Gastrocnemius medialis (tissue), 4 donors: ENCODE data around the gene AHNAK2. TPM values are rescaled to one million over a fixed set of nuclear protein-coding genes. Genes with fewer than 3 reads are reported as not detected.

Experiments used
- ATAC-seq, 2 donors: fragments of 150-250 bp; one replicate each; pipeline ENCODE4 v1.9.1; 2016
- DNase-seq, 2 donors: peaks; one replicate each; pipeline ENCODE4 v3.0.0-alpha.2; 2019
- H3K27ac ChIP-seq, 4 donors: fragments of 200-600 bp; sonication (generic); 1 replicate in 1 of 4; 2 replicates in 3 of 4; pipeline ENCODE4 v1.5.1; 2016 to 2018; ENCODE audit warnings: mild to moderate bottlenecking in 2 of 4, moderate library complexity in 1 of 4
- H3K27me3 ChIP-seq, 3 donors: fragments of 200-600 bp; sonication (generic) in 2 of 3; 1 replicate in 1 of 3; 2 replicates in 2 of 3; pipeline versions ENCODE4 v1.5.1 to v1.6.0; 2016 to 2019; ENCODE audit warnings: mild to moderate bottlenecking in 1 of 3, moderate library complexity in 1 of 3
- H3K36me3 ChIP-seq, 2 donors: fragments of 200-600 bp; sonication (generic) in 1 of 2; one replicate each; pipeline ENCODE4 v1.5.1; 2017 to 2018
- H3K4me1 ChIP-seq, 2 donors: fragments of 200-600 bp; sonication (generic) in 1 of 2; one replicate each; pipeline ENCODE4 v1.5.1; 2016 to 2017; ENCODE audit warnings: mild to moderate bottlenecking in 2 of 2
- H3K4me3 ChIP-seq, 4 donors: fragments of 200-600 bp; sonication (generic) in 3 of 4; 1 replicate in 1 of 4; 2 replicates in 3 of 4; pipeline ENCODE4 v1.5.1; 2016 to 2019; ENCODE audit warnings: mild to moderate bottlenecking in 2 of 4
- H3K9me3 ChIP-seq, 3 donors: fragments of 200-600 bp; sonication (generic) in 2 of 3; 1 replicate in 1 of 3; 2 replicates in 2 of 3; pipeline ENCODE4 v1.5.1; 2016 to 2019
- POLR2A ChIP-seq, 2 donors: fragments of 450-650 bp; IDR thresholded peaks; one replicate each; pipeline ENCODE4 v1.6.1; 2017; ENCODE audit warnings: antibody characterized with exemption in 2 of 2, mild to moderate bottlenecking in 2 of 2, moderate library complexity in 2 of 2
- in situ Hi-C, 4 donors: fragments of 200-750 bp; cut with MboI; loops; one replicate each; pipeline versions ENCODE4 v1.15.0 to v1.8.0; 2017; ENCODE audit warnings: low sequenced_read_pairs in 4 of 4
- intact Hi-C: fragments of 100-400 bp; cut with DNase I; formaldehyde crosslinking; loops from one replicate; pipeline ENCODE4 v1.15.1; 2023; ENCODE audit warnings: low total_unique reads
- total RNA-seq, 4 donors: library from RNA; depleted of rRNA; stranded (reverse); fragments of >200 nt; gene quantifications; one replicate each; pipeline versions ENCODE4 v1.1.0 to v1.2.3, GENCODE V29; 2016
- TF ChIP-seq, protein P1 (sequence below), 5 experiments: fragments of 450-650 bp in 3 of 5; fragments of 200-600 bp in 2 of 5; sonication (generic) in 2 of 5; IDR thresholded peaks in 4 of 5; conservative IDR thresholded peaks in 1 of 5; 1 replicate in 4 of 5; 2 replicates in 1 of 5; pipeline ENCODE4 v1.5.1; 2016 to 2019; ENCODE audit warnings: antibody characterized with exemption in 5 of 5, mild to moderate bottlenecking in 3 of 5, moderate library complexity in 3 of 5

AHNAK2 gene
- total RNA-seq, 4 donors from 2014 or later, result 2.0 to 8.6 (median 3.4) TPM

DNA sequence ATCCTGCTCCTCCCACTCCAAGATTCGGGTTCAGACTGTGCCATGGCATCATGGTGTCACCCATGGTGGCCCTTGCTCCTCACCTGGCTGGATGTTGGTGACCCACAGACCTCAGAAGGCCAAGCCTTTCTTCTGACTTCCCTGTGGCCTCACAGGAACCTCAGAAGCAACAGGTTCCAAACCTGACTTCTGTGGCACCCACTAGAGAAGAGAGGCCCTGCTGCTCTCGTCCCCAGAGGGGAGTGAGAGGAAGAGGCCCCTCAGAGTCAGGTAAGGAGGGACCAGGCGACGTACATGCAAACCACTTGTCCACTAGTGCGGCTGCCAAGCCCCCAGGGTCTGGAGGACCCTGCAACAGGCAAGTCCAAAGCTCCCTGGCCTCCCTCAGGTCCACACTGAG, 17.9 kb upstream of the AHNAK2 start:
- H3K36me3 ChIP-seq, result no peaks in the 10 kb centered on the region
- H3K9me3 ChIP-seq, result no peaks in the 10 kb centered on the region
- no peaks in the 10 kb centered on the region for H3K27me3 ChIP-seq
- no peak for ATAC-seq
- in situ Hi-C loops, result no loop called here
- no peak for DNase-seq
- TF ChIP-seq POLR2A (IDR thresholded peaks at IDR 0.05), result no peak
- TF ChIP-seq, protein P1, sequence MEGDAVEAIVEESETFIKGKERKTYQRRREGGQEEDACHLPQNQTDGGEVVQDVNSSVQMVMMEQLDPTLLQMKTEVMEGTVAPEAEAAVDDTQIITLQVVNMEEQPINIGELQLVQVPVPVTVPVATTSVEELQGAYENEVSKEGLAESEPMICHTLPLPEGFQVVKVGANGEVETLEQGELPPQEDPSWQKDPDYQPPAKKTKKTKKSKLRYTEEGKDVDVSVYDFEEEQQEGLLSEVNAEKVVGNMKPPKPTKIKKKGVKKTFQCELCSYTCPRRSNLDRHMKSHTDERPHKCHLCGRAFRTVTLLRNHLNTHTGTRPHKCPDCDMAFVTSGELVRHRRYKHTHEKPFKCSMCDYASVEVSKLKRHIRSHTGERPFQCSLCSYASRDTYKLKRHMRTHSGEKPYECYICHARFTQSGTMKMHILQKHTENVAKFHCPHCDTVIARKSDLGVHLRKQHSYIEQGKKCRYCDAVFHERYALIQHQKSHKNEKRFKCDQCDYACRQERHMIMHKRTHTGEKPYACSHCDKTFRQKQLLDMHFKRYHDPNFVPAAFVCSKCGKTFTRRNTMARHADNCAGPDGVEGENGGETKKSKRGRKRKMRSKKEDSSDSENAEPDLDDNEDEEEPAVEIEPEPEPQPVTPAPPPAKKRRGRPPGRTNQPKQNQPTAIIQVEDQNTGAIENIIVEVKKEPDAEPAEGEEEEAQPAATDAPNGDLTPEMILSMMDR (IDR thresholded peaks at IDR 0.05 in 4 of 5, conservative IDR thresholded peaks at IDR 0.05 in 1 of 5), result no peak
- no peaks in the 10 kb centered on the region for H3K4me1 ChIP-seq
- H3K27ac ChIP-seq, result no peak overlapping the region
- no peak overlapping the region for H3K4me3 ChIP-seq
- intact Hi-C loops, result no loop called here

DNA sequence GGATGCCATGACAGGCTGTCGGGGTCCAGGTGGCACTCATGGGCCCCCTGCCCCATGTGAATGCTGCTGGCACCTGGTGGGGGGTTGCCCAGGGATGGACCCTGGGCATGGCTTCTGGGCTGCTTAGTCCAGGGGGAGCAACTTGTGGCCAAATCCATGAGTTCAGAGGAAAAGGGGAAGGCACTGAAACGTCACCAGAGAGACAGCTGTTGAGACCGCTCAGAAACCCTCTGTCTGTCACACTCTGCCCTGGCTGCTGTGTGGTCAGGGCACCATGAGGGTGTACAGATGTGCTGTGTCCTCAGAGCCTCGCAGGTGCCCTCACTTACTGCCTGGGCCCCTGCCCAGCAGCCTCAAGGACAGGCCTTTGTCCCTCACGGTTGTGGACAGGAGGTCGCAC, 16.8 kb upstream of the AHNAK2 start:
- ATAC-seq (no peak), DNase-seq (no peak)
- in situ Hi-C loops (no loop called here), intact Hi-C loops (no loop called here)
- Histone ChIP-seq H3K4me1 (no peaks in the 10 kb centered on the region), H3K4me3 (no peak overlapping the region), H3K27ac (no peak overlapping the region), H3K36me3 (no peaks in the 10 kb centered on the region), H3K27me3 (no peaks in the 10 kb centered on the region), H3K9me3 (no peaks in the 10 kb centered on the region)
- TF ChIP-seq POLR2A (IDR thresholded peaks at IDR 0.05), result no peak
- TF ChIP-seq, protein P1 (IDR thresholded peaks at IDR 0.05 in 4 of 5, conservative IDR thresholded peaks at IDR 0.05 in 1 of 5), result no peak

DNA sequence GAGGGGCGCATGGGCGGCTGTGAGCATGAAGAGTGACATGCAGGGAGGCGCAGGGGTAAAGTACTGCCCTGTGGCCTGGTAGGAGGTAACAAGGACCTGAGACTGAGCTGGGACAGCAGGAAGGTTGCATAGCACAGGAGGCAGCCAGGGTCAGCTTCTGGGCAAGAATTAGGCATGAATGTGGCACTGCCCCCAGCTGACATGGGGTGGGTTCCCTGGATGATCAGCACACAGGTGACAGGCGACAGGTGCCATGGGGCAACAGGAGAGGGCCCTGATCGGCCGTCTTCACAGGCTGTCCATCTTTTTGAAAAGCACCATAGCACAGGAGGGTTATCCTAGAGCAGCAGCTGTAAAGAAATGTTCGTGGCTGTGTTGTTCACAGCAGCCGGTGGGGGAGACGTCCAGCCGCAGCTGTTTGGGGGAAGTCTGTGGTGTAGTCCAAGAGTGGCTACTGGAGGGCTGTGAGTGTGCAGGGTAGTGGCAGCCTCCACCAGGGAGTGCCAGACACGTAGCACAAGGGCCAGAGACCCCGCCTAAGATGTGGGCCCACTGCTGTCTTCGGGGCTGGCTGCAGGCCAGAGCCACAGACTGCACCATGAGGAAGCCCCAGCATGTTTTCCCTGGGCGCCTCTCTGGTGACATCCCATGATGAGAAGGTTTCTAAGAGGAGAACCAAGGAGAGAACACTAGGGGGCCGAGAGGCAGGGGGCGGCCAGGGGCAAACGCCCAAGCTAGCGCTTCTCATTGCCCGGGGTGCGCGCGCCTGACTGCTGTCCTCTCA, 15.8 kb upstream of the AHNAK2 start:
- H3K27me3 ChIP-seq, result no peaks in the 10 kb centered on the region
- no peak overlapping the region for H3K4me3 ChIP-seq
- in situ Hi-C loops, result no loop called here
- intact Hi-C loops, result no loop called here
- H3K27ac ChIP-seq, result no peak overlapping the region
- no peaks in the 10 kb centered on the region for H3K4me1 ChIP-seq
- no peaks in the 10 kb centered on the region for H3K9me3 ChIP-seq
- ATAC-seq (no peak), DNase-seq (no peak)
- H3K36me3 ChIP-seq, result no peaks in the 10 kb centered on the region
- TF ChIP-seq, protein P1 (IDR thresholded peaks at IDR 0.05 in 4 of 5, conservative IDR thresholded peaks at IDR 0.05 in 1 of 5), result no peak
- no peak for TF ChIP-seq POLR2A (IDR thresholded peaks at IDR 0.05)

DNA sequence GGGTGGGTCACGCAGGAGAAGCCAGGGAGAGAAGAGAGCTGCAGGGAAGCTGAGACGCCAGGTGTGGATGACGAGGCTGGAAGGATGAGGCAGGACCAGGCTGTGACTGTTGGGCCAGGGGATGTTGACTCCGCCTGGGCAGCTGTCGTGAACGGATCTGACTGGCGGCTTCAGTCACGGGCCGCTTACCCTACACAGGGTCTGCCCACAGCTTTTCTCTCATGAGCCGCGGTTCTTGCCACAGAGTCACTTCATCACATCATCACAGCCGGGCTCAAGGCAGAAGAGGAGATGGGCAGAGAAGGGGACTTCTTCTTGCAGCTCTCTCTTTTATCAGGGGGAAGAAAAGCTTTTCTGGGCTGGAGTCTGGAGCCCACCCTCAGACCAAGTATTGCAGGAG, 15.1 kb upstream of the AHNAK2 start:
- intact Hi-C loops, result no loop called here
- ATAC-seq, result no peak
- Histone ChIP-seq H3K27me3 (no peaks in the 10 kb centered on the region), H3K27ac (no peak overlapping the region), H3K9me3 (no peaks in the 10 kb centered on the region), H3K36me3 (no peaks in the 10 kb centered on the region), H3K4me1 (no peaks in the 10 kb centered on the region), H3K4me3 (no peak overlapping the region)
- in situ Hi-C loops, result no loop called here
- TF ChIP-seq, protein P1 (IDR thresholded peaks at IDR 0.05 in 4 of 5, conservative IDR thresholded peaks at IDR 0.05 in 1 of 5), result no peak
- no peak for TF ChIP-seq POLR2A (IDR thresholded peaks at IDR 0.05)
- no peak for DNase-seq

DNA sequence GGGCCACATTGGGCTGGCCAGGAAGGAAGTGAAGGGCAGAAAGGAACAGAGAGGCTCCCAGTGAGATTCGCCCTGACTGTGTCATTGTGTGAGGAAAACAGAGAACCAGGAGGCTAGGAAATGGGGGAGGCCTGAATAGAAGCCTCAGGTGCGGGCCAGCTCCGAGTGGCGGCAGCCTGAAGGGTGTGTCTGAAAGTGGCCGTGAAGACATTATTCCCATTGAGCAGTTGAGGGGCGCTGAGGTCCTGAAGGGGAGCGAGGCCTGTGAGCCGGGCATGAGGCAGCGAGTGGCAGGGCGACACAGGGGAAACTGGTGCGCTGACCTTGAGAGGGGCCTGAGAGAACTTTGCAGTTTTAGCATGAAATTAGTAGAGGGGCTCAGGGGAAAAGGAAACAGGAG, 14.3 kb upstream of the AHNAK2 start:
- Histone ChIP-seq H3K27ac (no peak overlapping the region), H3K27me3 (no peaks in the 10 kb centered on the region), H3K36me3 (no peaks in the 10 kb centered on the region), H3K4me1 (no peaks in the 10 kb centered on the region), H3K4me3 (no peak overlapping the region), H3K9me3 (no peaks in the 10 kb centered on the region)
- in situ Hi-C loops, result no loop called here
- DNase-seq (no peak), ATAC-seq (no peak)
- no peak for TF ChIP-seq POLR2A (IDR thresholded peaks at IDR 0.05)
- TF ChIP-seq, protein P1 (IDR thresholded peaks at IDR 0.05 in 4 of 5, conservative IDR thresholded peaks at IDR 0.05 in 1 of 5), result no peak
- intact Hi-C loops, result no loop called here
